Mucosa of descending colon (tissue), 3 donors: ENCODE measurements around the gene ACOT13. TPM values are rescaled to one million over a fixed set of nuclear protein-coding genes. Genes with fewer than 3 reads are reported as not detected.
"Not testable (repeated sequence)": the region's sequence is repeated elsewhere in the genome, so short reads cannot be mapped to it uniquely, and the experiment has no call there.

Experiments used
- ATAC-seq: fragments of 200-7000 bp; cut with Tn5 transposase; one replicate; pipeline ENCODE4 v1.9.1; 2020; ENCODE audit warnings: mild to moderate bottlenecking, moderate library complexity
- DNase-seq, 3 donors: peaks; one replicate each; pipeline ENCODE4 v3.0.0-alpha.2; 2020
- H3K36me3 ChIP-seq: fragments of 200-600 bp; one replicate; pipeline ENCODE4 v1.8.0; 2021; ENCODE audit warnings: low read depth, mild to moderate bottlenecking
- H3K4me1 ChIP-seq: fragments of 200-600 bp; one replicate; pipeline ENCODE4 v1.8.0; 2021; ENCODE audit warnings: low read depth, mild to moderate bottlenecking
- H3K4me3 ChIP-seq: fragments of 200-600 bp; one replicate; pipeline ENCODE4 v1.8.0; 2021; ENCODE audit warnings: mild to moderate bottlenecking
- H3K9me3 ChIP-seq: fragments of 200-600 bp; one replicate; pipeline ENCODE4 v1.8.0; 2021; ENCODE audit warnings: mild to moderate bottlenecking
- CTCF ChIP-seq: fragments of 200-600 bp; IDR thresholded peaks from one replicate; pipeline ENCODE4 v1.8.0; 2022; ENCODE audit warnings: antibody characterized with exemption, mild to moderate bottlenecking
- intact Hi-C, 2 donors: fragments of 100-400 bp; cut with DNase I in 1 of 2; cut with micrococcal nuclease in 1 of 2; formaldehyde crosslinking; loops; one replicate each; pipeline versions ENCODE4 v1.11.0 to v1.11.1; 2022; cut with DNase I, micrococcal nuclease
- total RNA-seq, 3 donors: library from RNA; stranded (reverse); fragmentation: NEBNext Ultra II Directional in 2 of 3; extraction: Animal tissue kit (Norgen Biotek cat#: 25700) in 2 of 3; gene quantifications; one replicate each; pipeline versions ENCODE4 v1.2.1 to v1.2.4, GENCODE V29; 2021 to 2023
- donor health status: DM: no; HTN: no; CAD: no; lungs with moderate emphysema.
- donor health status: DM: no; HTN: no; CAD: no.
- donor health status: DM: no; HTN: yes; CAD: no.

ACOT13 gene
- total RNA-seq, 3 donors from 2014 or later: 28.2 to 57.0 (median 35.3) TPM

- ATAC-seq (peak; percentile 49), DNase-seq (peak; percentile 65 to 87 (median 83))
- H3K36me3 ChIP-seq: peaks cover 14% of the 10 kb centered on the region
- peak overlapping the region; percentile 95 for H3K4me3 ChIP-seq
- TF ChIP-seq CTCF: no peak
- intact Hi-C loops: no loop called here
- peaks cover 23% of the 10 kb centered on the region for H3K4me1 ChIP-seq
- no peaks in the 10 kb centered on the region for H3K9me3 ChIP-seq
Observed at GRCh38 chr6:24720131-24720603, 53.3 kb downstream of the ACOT13 start.

DNA sequence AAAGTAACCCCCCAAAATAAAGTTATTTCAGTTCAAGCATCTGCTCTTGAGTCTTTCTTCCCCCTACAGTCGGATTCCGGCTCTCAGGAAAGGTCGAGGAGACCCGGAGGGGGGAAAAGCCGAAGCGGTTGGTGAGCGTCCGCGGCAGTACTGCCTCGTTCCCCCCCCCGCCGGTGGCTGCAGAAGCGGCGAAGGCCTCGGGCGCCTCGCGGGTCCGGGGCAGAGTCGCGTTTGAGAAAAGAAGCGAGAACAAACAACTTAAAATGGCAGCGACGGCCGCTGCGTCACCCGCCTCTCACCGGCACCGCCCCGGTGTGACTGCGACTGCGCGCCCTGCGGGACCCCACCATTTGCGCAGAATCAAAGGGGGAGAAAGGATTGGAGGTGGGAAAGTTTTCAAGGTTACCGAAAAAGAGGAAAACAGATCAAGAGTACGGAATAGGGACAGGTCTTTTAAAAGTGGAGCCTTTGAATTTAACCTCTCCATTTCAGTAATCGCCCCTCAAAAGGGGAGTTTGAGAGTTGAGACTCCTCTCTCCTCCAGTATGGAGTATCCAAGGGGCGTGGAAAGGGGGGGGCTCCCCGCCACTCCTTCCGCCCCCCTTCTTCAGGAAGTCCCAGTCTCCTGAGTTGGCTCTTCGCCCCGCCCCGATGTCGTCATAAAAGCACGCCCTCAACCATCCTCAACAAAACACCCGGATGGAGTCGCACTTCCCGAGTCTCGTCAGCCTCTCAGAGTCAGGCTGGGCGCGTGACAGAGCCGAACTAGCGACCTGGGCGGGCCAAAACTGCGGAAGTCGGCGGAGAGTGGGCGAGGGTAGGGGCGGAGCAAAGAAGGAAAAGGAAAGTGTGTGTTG, 54.0 kb downstream of the ACOT13 start:
- H3K9me3 ChIP-seq: no peaks in the 10 kb centered on the region
- H3K4me3 ChIP-seq: peak overlapping the region; percentile 95
- no peak for TF ChIP-seq CTCF
- DNase-seq (peak; percentile 100), ATAC-seq (peak; percentile 94)
- intact Hi-C loops: no loop called here
- peaks cover 18% of the 10 kb centered on the region for H3K4me1 ChIP-seq
- peaks cover 8% of the 10 kb centered on the region for H3K36me3 ChIP-seq

- ATAC-seq (peak; percentile 65), DNase-seq (peak in 1 of 3 donors; percentile 92)
- Histone ChIP-seq H3K4me1 (peaks cover 13% of the 10 kb centered on the region), H3K36me3 (peaks cover 8% of the 10 kb centered on the region), H3K4me3 (peak overlapping the region; percentile 16), H3K9me3 (no peaks in the 10 kb centered on the region)
- intact Hi-C loops: no loop called here
- TF ChIP-seq CTCF: no peak
Observed at GRCh38 chr6:24721461-24722215, 54.8 kb downstream of the ACOT13 start.

DNA sequence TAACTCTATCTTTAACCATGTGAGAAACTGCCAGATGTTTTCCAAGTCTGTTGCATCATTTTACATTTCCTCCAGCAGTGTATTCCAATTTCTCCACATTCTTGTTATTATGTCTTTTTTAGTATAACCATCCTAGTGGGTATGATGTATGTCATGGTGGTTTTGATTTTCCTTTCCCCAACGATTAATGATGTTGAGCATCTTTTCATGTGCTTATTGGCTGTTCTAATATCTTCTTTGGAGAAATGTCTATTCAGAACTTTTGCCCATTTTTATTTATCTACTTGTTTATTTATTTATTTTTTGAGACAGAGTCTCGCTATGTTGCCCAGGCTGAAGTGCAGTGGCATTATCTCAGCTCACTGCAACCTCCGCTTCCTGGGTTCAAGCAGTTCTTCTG, 56.4 kb downstream of the ACOT13 start:
- H3K4me1 ChIP-seq: peaks cover 5% of the 10 kb centered on the region
- intact Hi-C loops: no loop called here
- no peak for DNase-seq
- no peak for TF ChIP-seq CTCF
- no peak overlapping the region for H3K4me3 ChIP-seq
- peaks cover 8% of the 10 kb centered on the region for H3K36me3 ChIP-seq
- no peaks in the 10 kb centered on the region for H3K9me3 ChIP-seq
- ATAC-seq: no peak

GRCh38 chr6:24730653-24731052, 63.8 kb downstream of the ACOT13 start:
- ATAC-seq, intact Hi-C loops, H3K36me3 ChIP-seq, H3K4me3 ChIP-seq, H3K4me1 ChIP-seq, DNase-seq: not testable (repeated sequence)
- peaks cover 13% of the 10 kb centered on the region for H3K9me3 ChIP-seq

DNA sequence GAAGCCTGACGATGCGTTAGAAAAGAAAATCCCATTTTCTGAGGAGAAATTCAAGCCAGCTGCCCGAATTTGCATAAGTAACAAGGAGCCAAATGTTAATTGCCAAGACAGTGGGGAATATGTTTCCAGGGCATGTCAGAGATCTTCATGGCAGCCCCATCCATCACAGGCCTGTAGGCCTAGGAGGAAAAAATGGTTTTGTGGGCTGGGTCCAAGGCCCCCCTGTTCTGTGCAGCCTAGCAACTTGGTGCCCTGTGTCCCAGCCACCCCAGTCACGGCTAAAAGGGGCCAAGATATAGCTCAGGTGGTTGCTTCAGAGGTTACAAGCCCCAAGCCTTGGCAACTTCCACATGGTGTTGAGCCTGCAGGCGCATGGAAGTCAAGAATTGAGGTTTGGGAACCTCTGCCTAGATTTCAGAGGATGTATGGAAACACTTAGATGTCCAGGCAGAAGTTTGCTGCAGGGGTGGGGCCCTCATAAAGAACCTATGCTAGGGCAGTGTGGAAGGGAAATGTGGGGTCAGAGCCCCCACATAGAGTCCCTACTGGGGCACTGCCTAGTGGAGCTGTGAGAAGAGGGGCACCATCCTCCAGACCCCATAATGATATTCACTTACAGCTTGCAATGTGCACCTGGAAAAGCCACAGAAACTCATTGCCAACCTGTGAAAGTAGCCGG, 64.7 kb downstream of the ACOT13 start:
- ATAC-seq, H3K4me1 ChIP-seq, H3K4me3 ChIP-seq, H3K36me3 ChIP-seq, DNase-seq, intact Hi-C loops: not testable (repeated sequence)
- peaks cover 13% of the 10 kb centered on the region for H3K9me3 ChIP-seq
